Nephron (organoid): ENCODE results near the gene HOXA9.
A peak's percentile ranks its signal among the peaks of the same experiment; 100 is the strongest.

Experiments
- H3K27ac Mint-ChIP-seq, 3 experiments: 2 replicates each; pipeline ENCODE4 v1.8.0; 2020; ENCODE audit warnings: mixed read lengths in 3 of 3, mild to moderate bottlenecking in 2 of 3, moderate library complexity in 1 of 3
- H3K27me3 Mint-ChIP-seq: 2 replicates; pipeline ENCODE4 v1.8.0; 2021; ENCODE audit warnings: low read depth, mild to moderate bottlenecking, moderate library complexity, mixed read lengths
- H3K36me3 Mint-ChIP-seq: 2 replicates; pipeline ENCODE4 v1.8.0; 2020; ENCODE audit warnings: low read depth, mixed read lengths
- H3K4me1 Mint-ChIP-seq: 2 replicates; pipeline ENCODE4 v1.8.0; 2020; ENCODE audit warnings: mixed read lengths
- H3K4me3 Mint-ChIP-seq, 3 experiments: 2 replicates each; pipeline ENCODE4 v1.8.0; 2020; ENCODE audit warnings: mild to moderate bottlenecking in 3 of 3, mixed read lengths in 3 of 3, moderate library complexity in 2 of 3
- H3K9me3 Mint-ChIP-seq: 2 replicates; pipeline ENCODE4 v1.8.0; 2020; ENCODE audit warnings: mixed read lengths
- TF ChIP-seq, protein P1 (sequence below), 3 experiments: fragments of 200-600 bp; sonication (generic); IDR thresholded peaks; one replicate each; pipeline ENCODE4 v1.5.0; 2021; ENCODE audit warnings: antibody characterized with exemption in 3 of 3; ENCODE audit not compliant: unreplicated experiment in 3 of 3

The HOXA9 gene

DNA sequence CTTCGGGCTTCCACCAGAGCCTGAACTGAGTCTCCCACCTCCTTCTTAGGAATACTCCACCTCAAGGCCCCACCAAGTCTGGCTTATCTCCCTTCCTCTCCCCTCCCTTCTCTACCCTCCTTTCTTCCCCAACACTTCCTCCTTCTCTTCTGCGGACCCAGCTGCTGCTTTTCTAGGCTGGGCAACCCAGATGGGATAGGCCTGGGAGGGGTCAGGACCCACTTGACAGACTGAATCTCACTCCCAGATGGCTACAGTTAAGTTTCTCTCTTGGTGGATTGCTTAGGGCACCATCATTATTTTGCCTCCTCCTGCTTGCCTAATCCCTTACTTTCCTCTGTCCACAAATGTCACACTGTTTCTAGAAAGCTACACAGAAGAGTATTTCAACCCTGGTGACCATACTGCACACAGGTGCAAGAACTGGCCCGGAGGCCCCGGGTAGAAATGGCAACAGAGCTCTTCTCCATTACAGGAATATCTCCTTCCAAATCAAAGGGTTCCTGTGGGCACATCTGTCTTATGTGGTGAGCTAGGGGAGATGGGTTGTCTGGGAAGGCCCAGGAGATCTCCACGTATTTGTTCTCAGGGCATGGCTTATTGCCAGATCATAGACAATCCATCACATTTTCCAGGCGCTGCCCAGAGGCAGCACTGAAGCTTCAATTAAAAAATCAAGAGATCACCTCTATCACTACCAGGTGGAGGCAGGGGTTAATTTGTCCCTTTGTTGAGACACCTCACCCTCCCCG, 24.8 kb upstream of the HOXA9 start:
- Mint-ChIP-seq H3K36me3 (no peaks in the 10 kb centered on the region), H3K4me3 (peak overlapping the region; percentile 56 to 92 (median 71)), H3K27me3 (peaks cover 100% of the 10 kb centered on the region), H3K27ac (peak overlapping the region in 2 of 3 experiments; percentile 3 to 97), H3K4me1 (peaks cover 42% of the 10 kb centered on the region), H3K9me3 (no peaks in the 10 kb centered on the region)
- TF ChIP-seq, protein P1, sequence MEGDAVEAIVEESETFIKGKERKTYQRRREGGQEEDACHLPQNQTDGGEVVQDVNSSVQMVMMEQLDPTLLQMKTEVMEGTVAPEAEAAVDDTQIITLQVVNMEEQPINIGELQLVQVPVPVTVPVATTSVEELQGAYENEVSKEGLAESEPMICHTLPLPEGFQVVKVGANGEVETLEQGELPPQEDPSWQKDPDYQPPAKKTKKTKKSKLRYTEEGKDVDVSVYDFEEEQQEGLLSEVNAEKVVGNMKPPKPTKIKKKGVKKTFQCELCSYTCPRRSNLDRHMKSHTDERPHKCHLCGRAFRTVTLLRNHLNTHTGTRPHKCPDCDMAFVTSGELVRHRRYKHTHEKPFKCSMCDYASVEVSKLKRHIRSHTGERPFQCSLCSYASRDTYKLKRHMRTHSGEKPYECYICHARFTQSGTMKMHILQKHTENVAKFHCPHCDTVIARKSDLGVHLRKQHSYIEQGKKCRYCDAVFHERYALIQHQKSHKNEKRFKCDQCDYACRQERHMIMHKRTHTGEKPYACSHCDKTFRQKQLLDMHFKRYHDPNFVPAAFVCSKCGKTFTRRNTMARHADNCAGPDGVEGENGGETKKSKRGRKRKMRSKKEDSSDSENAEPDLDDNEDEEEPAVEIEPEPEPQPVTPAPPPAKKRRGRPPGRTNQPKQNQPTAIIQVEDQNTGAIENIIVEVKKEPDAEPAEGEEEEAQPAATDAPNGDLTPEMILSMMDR (IDR thresholded peaks at IDR 0.05; ENCODE audit: unreplicated experiment in 3 of 3) = no peak

DNA sequence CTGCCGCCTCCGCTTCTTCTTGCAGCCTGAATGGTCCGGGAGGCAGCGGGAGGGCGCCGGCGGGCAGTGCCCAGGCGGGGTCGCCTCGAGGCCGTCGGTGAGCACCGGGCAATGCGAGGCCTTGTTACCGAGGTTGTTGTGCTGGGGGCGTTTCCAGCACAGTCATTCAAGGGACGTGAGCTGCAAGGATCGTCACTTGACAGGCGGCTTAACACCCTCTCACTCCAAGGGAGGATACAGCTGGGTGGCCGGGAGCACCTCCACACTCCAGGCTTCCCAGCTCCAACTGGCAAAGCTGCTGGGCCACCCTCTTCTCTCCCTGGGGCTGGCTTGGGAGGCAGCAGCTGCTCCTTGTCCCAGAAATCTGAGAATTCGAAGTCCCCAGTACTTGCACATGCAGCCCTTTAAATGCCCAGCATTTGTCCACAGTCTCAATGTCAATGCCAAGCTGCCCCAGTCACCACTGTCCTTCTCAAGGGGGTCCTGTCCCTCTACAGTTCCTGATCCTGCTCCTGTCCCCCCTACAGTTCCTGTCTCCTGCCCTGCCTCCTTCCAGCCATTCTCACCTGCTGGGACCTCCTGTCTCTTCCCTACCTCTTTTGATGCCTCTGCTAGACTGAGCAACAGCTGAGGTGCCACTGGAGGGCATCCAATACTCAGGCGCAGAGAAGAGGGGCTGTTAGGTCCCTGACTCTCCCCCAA, 24.1 kb upstream of the HOXA9 start:
- Mint-ChIP-seq H3K4me3 (peak overlapping the region; percentile 55 to 92 (median 71)), H3K27me3 (peaks cover 100% of the 10 kb centered on the region), H3K27ac (peak overlapping the region in 1 of 3 experiments; percentile 97), H3K36me3 (no peaks in the 10 kb centered on the region), H3K9me3 (no peaks in the 10 kb centered on the region), H3K4me1 (peaks cover 47% of the 10 kb centered on the region)
- TF ChIP-seq, protein P1 (IDR thresholded peaks at IDR 0.05; ENCODE audit: unreplicated experiment in 3 of 3) = no peak

DNA sequence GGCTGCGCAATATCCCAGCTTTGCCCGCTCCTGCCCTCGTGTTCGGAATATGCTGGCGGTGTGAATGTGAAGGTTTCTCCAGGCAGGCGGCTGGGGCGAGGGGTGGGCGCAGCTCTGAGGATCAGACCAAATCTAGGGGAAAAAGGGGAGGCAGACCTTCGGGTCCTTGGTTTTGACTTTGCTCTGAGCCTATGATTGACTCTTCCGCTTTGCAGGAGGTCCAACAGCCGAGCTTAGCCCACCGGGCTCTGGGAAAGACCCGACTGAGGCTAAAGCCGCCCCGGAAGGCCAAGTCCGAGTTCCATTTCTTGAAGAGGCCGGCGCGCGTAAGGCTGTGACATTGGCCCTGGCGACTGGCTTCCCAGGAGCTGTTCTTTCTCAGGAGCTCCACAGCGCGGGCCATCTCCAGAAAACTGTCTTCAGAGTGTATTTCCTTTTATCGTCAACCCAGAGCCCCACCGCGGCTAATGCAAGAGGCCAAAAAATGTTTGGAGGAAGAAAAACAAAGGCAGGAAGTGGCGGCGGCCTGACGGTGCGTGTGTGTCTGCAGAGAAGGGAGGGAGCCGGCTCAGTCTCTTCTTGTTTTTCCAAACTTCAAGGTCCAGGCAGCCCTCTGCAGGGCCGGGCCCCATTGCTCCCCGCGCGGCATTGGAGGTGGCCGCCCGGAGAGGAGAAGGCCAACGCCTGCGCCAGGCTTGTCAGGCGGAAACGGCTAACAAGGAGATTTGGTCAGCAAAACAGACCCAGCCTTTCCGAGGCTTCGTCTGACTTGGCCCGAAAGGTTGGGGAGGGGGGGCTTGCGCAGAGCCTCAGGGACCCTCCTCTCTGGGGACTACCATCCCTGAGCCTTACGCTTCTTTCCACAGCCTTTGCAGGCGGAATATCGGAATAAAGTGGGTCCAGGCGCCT, 23.3 kb upstream of the HOXA9 start:
- Mint-ChIP-seq H3K36me3 (no peaks in the 10 kb centered on the region), H3K27me3 (peaks cover 100% of the 10 kb centered on the region), H3K4me1 (peaks cover 43% of the 10 kb centered on the region), H3K27ac (peak overlapping the region; percentile 53 to 97 (median 78)), H3K9me3 (no peaks in the 10 kb centered on the region), H3K4me3 (peak overlapping the region; percentile 71 to 92 (median 79))
- TF ChIP-seq, protein P1 (IDR thresholded peaks at IDR 0.05; ENCODE audit: unreplicated experiment in 3 of 3) = no peak

GRCh38 chr7:27187475-27188385, 22.4 kb upstream of the HOXA9 start:
- Mint-ChIP-seq H3K36me3 (no peaks in the 10 kb centered on the region), H3K27me3 (peaks cover 100% of the 10 kb centered on the region), H3K27ac (peak overlapping the region; percentile 53 to 97 (median 78)), H3K4me1 (peaks cover 41% of the 10 kb centered on the region), H3K4me3 (peak overlapping the region; percentile 71 to 92 (median 79)), H3K9me3 (no peaks in the 10 kb centered on the region)
- TF ChIP-seq, protein P1 (IDR thresholded peaks at IDR 0.05; ENCODE audit: unreplicated experiment in 3 of 3) = no peak
